Activated CD4-positive, alpha-beta T cell treated with anti-CD3 and anti-CD28 coated beads, Interleukin-2, Interleukin-6, amounts not matched to agents 100 ng/mL and 50 ng/mL, durations not matched to agents 16 hours and 8 hours (primary cell): ENCODE measurements around the gene EXPH5.

Experiments used
- DNase-seq: peaks from one replicate; pipeline ENCODE4 v3.0.0-alpha.2; 2020

EXPH5 gene

GRCh38 chr11:108561535-108561991 is 32.0 kb downstream of the EXPH5 start:
- DNase-seq = no peak

GRCh38 chr11:108559904-108560303 is 33.7 kb downstream of the EXPH5 start:
- DNase-seq = no peak

GRCh38 chr11:108559340-108559739 is 34.2 kb downstream of the EXPH5 start:
- no peak for DNase-seq

GRCh38 chr11:108558222-108558621 is 35.3 kb downstream of the EXPH5 start:
- no peak for DNase-seq

GRCh38 chr11:108556019-108556418 is 37.5 kb downstream of the EXPH5 start:
- no peak for DNase-seq

GRCh38 chr11:108551651-108552462 is 41.7 kb downstream of the EXPH5 start:
- no peak for DNase-seq

GRCh38 chr11:108549319-108549885 is 44.2 kb downstream of the EXPH5 start:
- DNase-seq = no peak

- DNase-seq = no peak
These were observed 47.6 kb downstream of the EXPH5 start for GRCh38 chr11:108545909-108546501.

GRCh38 chr11:108543316-108543964 is 50.1 kb downstream of the EXPH5 start:
- DNase-seq = no peak

- no peak for DNase-seq
These were observed 52.0 kb downstream of the EXPH5 start for GRCh38 chr11:108541531-108541930.

- no peak for DNase-seq
These were observed 55.1 kb downstream of the EXPH5 start for GRCh38 chr11:108538502-108538901.

GRCh38 chr11:108538022-108538424 is 55.5 kb downstream of the EXPH5 start:
- no peak for DNase-seq

- DNase-seq = no peak
These were observed 56.8 kb downstream of the EXPH5 start for GRCh38 chr11:108536783-108537182.

GRCh38 chr11:108535384-108535955 is 58.1 kb downstream of the EXPH5 start:
- no peak for DNase-seq

- no peak for DNase-seq
These were observed 59.2 kb downstream of the EXPH5 start for GRCh38 chr11:108534274-108534882.

- no peak for DNase-seq
These were observed 63.1 kb downstream of the EXPH5 start for GRCh38 chr11:108530426-108530825.

- DNase-seq = no peak
These were observed 66.2 kb downstream of the EXPH5 start for GRCh38 chr11:108527382-108527781.

GRCh38 chr11:108525161-108525560 is 68.4 kb downstream of the EXPH5 start:
- DNase-seq = no peak

- DNase-seq = no peak
These were observed 69.1 kb downstream of the EXPH5 start for GRCh38 chr11:108524422-108524821.

GRCh38 chr11:108522318-108522717 is 71.2 kb downstream of the EXPH5 start:
- DNase-seq = no peak

GRCh38 chr11:108518581-108518980 is 75.0 kb downstream of the EXPH5 start:
- no peak for DNase-seq

GRCh38 chr11:108516125-108516524 is 77.4 kb downstream of the EXPH5 start:
- DNase-seq = no peak

GRCh38 chr11:108512708-108513107 is 80.9 kb downstream of the EXPH5 start:
- no peak for DNase-seq
